MM.1S (cell line): Measurements from ENCODE around the gene FRYL.

Source experiments
- CTCF ChIP-seq: fragments of 300-600 bp; sonication (generic); IDR thresholded peaks from 2 replicates; pipeline ENCODE4 v1.5.1; 2016; ENCODE audit warnings: antibody characterized with exemption, low read length, mixed read lengths
- EZH2 ChIP-seq: fragments of 300-600 bp; sonication (generic); optimal IDR thresholded peaks from 2 replicates; pipeline ENCODE3; 2017; ENCODE audit warnings: low read depth, mild to moderate bottlenecking, antibody characterized with exemption, low read length, mixed read lengths
- EZH2phosphoT487 ChIP-seq: fragments of 300-600 bp; sonication (generic); IDR thresholded peaks from 2 replicates; pipeline ENCODE4 v1.6.1; 2018; ENCODE audit warnings: antibody characterized with exemption, low read length

- no peak for TF ChIP-seq CTCF
- TF ChIP-seq EZH2: no peak
- no peak for TF ChIP-seq EZH2phosphoT487
These were observed 54.7 kb downstream of the FRYL start for GRCh38 chr4:48725414-48725813.
